Midbrain (tissue), 1 donor: ENCODE data around the gene GPC3.
"Not testable (repeated sequence)": the region's sequence is repeated elsewhere in the genome, so short reads cannot be mapped to it uniquely, and the experiment has no call there.

Experiments
- DNase-seq: peaks from one replicate; lab custom pipeline; 2025; lab: John Stamatoyannopoulos, UW

The GPC3 gene

GRCh38 chrX:133995759-133996158 is 10.4 kb upstream of the GPC3 start:
- no peak for DNase-seq

- DNase-seq = no peak
Observed at GRCh38 chrX:133994576-133994975, 9.2 kb upstream of the GPC3 start.

- no peak for DNase-seq
Observed at GRCh38 chrX:133992882-133993281, 7.5 kb upstream of the GPC3 start.

GRCh38 chrX:133991814-133992213 is 6.4 kb upstream of the GPC3 start:
- DNase-seq = no peak

- not testable (repeated sequence) for DNase-seq
Observed at GRCh38 chrX:133991057-133991456, 5.7 kb upstream of the GPC3 start.

GRCh38 chrX:133989993-133990392 is 4.6 kb upstream of the GPC3 start:
- no peak for DNase-seq

- no peak for DNase-seq
Observed at GRCh38 chrX:133989490-133989889, 4.1 kb upstream of the GPC3 start.

GRCh38 chrX:133988010-133988409 is 2.6 kb upstream of the GPC3 start:
- no peak for DNase-seq

- no peak for DNase-seq
Observed at GRCh38 chrX:133987188-133987587, 1.8 kb upstream of the GPC3 start.

- DNase-seq = no peak
Observed at GRCh38 chrX:133985967-133986683, 731 bp upstream of the GPC3 start.

GRCh38 chrX:133984857-133985163 is 584 bp downstream of the GPC3 start:
- no peak for DNase-seq

- DNase-seq = no peak
Observed at GRCh38 chrX:133983974-133984845, 1.2 kb downstream of the GPC3 start.

- no peak for DNase-seq
Observed at GRCh38 chrX:133983256-133983973, 2.0 kb downstream of the GPC3 start.

- no peak for DNase-seq
Observed at GRCh38 chrX:133981924-133982323, 3.5 kb downstream of the GPC3 start.

GRCh38 chrX:133980832-133981588 is 4.4 kb downstream of the GPC3 start:
- no peak for DNase-seq

GRCh38 chrX:133980406-133980805 is 5.0 kb downstream of the GPC3 start:
- DNase-seq = no peak

- DNase-seq = no peak
Observed at GRCh38 chrX:133979641-133980230, 5.7 kb downstream of the GPC3 start.

GRCh38 chrX:133973704-133974103 is 11.7 kb downstream of the GPC3 start:
- DNase-seq = no peak

- no peak for DNase-seq
Observed at GRCh38 chrX:133972916-133973315, 12.5 kb downstream of the GPC3 start.

- DNase-seq = no peak
Observed at GRCh38 chrX:133971586-133971985, 13.8 kb downstream of the GPC3 start.

- DNase-seq = no peak
Observed at GRCh38 chrX:133970076-133970475, 15.3 kb downstream of the GPC3 start.

- DNase-seq = no peak
Observed at GRCh38 chrX:133969191-133969590, 16.2 kb downstream of the GPC3 start.
